Caco-2 (cell line): ENCODE results near the gene PRKCB. TPM values are rescaled to one million over a fixed set of nuclear protein-coding genes. Genes with fewer than 3 reads are reported as not detected.

ENCODE experiments used
- BruUV-seq: library from RNA; stranded (reverse); fragments of 400-500 nt; replicated peaks from 2 replicates; lab custom pipeline; 2021; lab: Mats Ljungman, UMichigan
- CTCF ChIA-PET: fragments of 300-600 bp; sonication (Branson Sonifier 250); formaldehyde crosslinking; loops from one replicate; lab custom pipeline; 2022; ENCODE audit warnings: antibody characterized with exemption; lab: Charles Lee
- POLR2A ChIA-PET: fragments of 300-600 bp; sonication (Branson Sonifier 250); formaldehyde crosslinking; loops from one replicate; lab custom pipeline; 2022; ENCODE audit warnings: antibody characterized with exemption; lab: Charles Lee
- DNase-seq, 2 experiments: peaks; one replicate each; pipeline versions ENCODE4 v3.0.0 to v3.0.0-alpha.2; 2020 to 2022
- H3K27me3 ChIP-seq: replicated peaks from 2 replicates; pipeline ENCODE4 v1.6.0; 2011; ENCODE audit warnings: low read length; ENCODE audit not compliant: control insufficient read depth, insufficient read depth
- H3K36me3 ChIP-seq: 2 replicates; pipeline ENCODE4 v1.5.1; 2011; ENCODE audit warnings: low read length; ENCODE audit not compliant: control insufficient read depth, insufficient read depth
- H3K4me1 ChIP-seq: fragments of 250-450 bp; sonication (Bioruptor Pico); 2 replicates; pipeline ENCODE4 v1.5.1; 2020; ENCODE audit warnings: mild to moderate bottlenecking
- H3K4me3 ChIP-seq: 2 replicates; pipeline ENCODE4 v1.5.1; 2011; ENCODE audit warnings: low read depth, mild to moderate bottlenecking, control low read depth, low read length
- H3K9me3 ChIP-seq: fragments of 250-450 bp; sonication (Bioruptor Pico); 2 replicates; pipeline ENCODE4 v1.5.1; 2020; ENCODE audit warnings: mild to moderate bottlenecking, moderate library complexity
- H3K27ac Mint-ChIP-seq: one replicate; pipeline ENCODE4 v1.8.0; 2022; ENCODE audit warnings: mixed read lengths; ENCODE audit not compliant: unreplicated experiment
- H3K27me3 Mint-ChIP-seq: one replicate; pipeline ENCODE4 v1.8.0; 2022; ENCODE audit warnings: mixed read lengths; ENCODE audit not compliant: insufficient read depth, unreplicated experiment
- H3K36me3 Mint-ChIP-seq: one replicate; pipeline ENCODE4 v1.8.0; 2022; ENCODE audit warnings: mild to moderate bottlenecking, mixed read lengths; ENCODE audit not compliant: insufficient read depth, unreplicated experiment
- H3K4me1 Mint-ChIP-seq: one replicate; pipeline ENCODE4 v1.8.0; 2022; ENCODE audit warnings: low read depth, mixed read lengths; ENCODE audit not compliant: unreplicated experiment
- H3K4me3 Mint-ChIP-seq: one replicate; pipeline ENCODE4 v1.8.0; 2022; ENCODE audit warnings: mild to moderate bottlenecking, moderate library complexity, mixed read lengths; ENCODE audit not compliant: unreplicated experiment
- H3K9me3 Mint-ChIP-seq: one replicate; pipeline ENCODE4 v1.8.0; 2022; ENCODE audit warnings: mixed read lengths; ENCODE audit not compliant: unreplicated experiment
- CTCF ChIP-seq, 2 experiments: fragments of 200-600 bp in 1 of 2; IDR thresholded peaks; 1 replicate in 1 of 2; 2 replicates in 1 of 2; pipeline versions ENCODE4 v1.5.1 to v1.8.0; 2011 to 2022; ENCODE audit warnings: antibody characterized with exemption in 1 of 2, control low read depth in 1 of 2, inconsistent platforms in 1 of 2, low read depth in 1 of 2, low read length in 1 of 2, mild to moderate bottlenecking in 1 of 2, moderate library complexity in 1 of 2; ENCODE audit not compliant: insufficient read depth in 1 of 2, severe bottlenecking in 1 of 2, unreplicated experiment in 1 of 2
- intact Hi-C: fragments of 100-400 bp; cut with micrococcal nuclease; formaldehyde crosslinking; loops from one replicate; pipeline ENCODE4 v1.10.0; 2022; ENCODE audit not compliant: unreplicated experiment
- total RNA-seq: library from RNA; stranded (reverse); gene quantifications from 2 replicates; pipeline ENCODE4 v1.2.3, GENCODE V29; 2022

The PRKCB gene
- total RNA-seq, 1 experiment from 2014 or later = not detected

- CTCF ChIA-PET = no interaction called here
- Histone ChIP-seq H3K27me3 (no peaks in the 10 kb centered on the region), H3K4me1 (no peaks in the 10 kb centered on the region), H3K36me3 (no peaks in the 10 kb centered on the region), H3K4me3 (no peak overlapping the region), H3K9me3 (no peaks in the 10 kb centered on the region)
- Mint-ChIP-seq H3K27ac (no peak overlapping the region), H3K4me3 (no peak overlapping the region), H3K4me1 (no peaks in the 10 kb centered on the region), H3K9me3 (no peaks in the 10 kb centered on the region), H3K27me3 (peaks cover 1% of the 10 kb centered on the region), H3K36me3 (no peaks in the 10 kb centered on the region)
- POLR2A ChIA-PET = no interaction called here
- BruUV-seq = no TSS peak
- DNase-seq = no peak
- TF ChIP-seq CTCF (IDR thresholded peaks at IDR 0.05; ENCODE audit: insufficient read depth in 1 of 2, low read depth in 1 of 2, low read length in 1 of 2, severe bottlenecking in 1 of 2, unreplicated experiment in 1 of 2) = no peak
- intact Hi-C loops = no loop called here
Observed at GRCh38 chr16:23893986-23894385, 58.2 kb downstream of the PRKCB start.

GRCh38 chr16:23895052-23895451 is 59.3 kb downstream of the PRKCB start:
- no peak overlapping the region for H3K27ac Mint-ChIP-seq
- H3K27me3 Mint-ChIP-seq = no peaks in the 10 kb centered on the region
- no peaks in the 10 kb centered on the region for H3K36me3 ChIP-seq
- no peaks in the 10 kb centered on the region for H3K9me3 ChIP-seq
- intact Hi-C loops = no loop called here
- H3K4me1 ChIP-seq = no peaks in the 10 kb centered on the region
- TF ChIP-seq CTCF (IDR thresholded peaks at IDR 0.05; ENCODE audit: insufficient read depth in 1 of 2, low read depth in 1 of 2, low read length in 1 of 2, severe bottlenecking in 1 of 2, unreplicated experiment in 1 of 2) = no peak
- POLR2A ChIA-PET = no interaction called here
- H3K4me3 Mint-ChIP-seq = no peak overlapping the region
- no peaks in the 10 kb centered on the region for H3K4me1 Mint-ChIP-seq
- H3K36me3 Mint-ChIP-seq = no peaks in the 10 kb centered on the region
- H3K4me3 ChIP-seq = no peak overlapping the region
- CTCF ChIA-PET = no interaction called here
- no peaks in the 10 kb centered on the region for H3K27me3 ChIP-seq
- BruUV-seq = no TSS peak
- DNase-seq = no peak
- no peaks in the 10 kb centered on the region for H3K9me3 Mint-ChIP-seq

- Mint-ChIP-seq H3K9me3 (no peaks in the 10 kb centered on the region), H3K4me1 (no peaks in the 10 kb centered on the region), H3K27ac (no peak overlapping the region), H3K4me3 (no peak overlapping the region), H3K27me3 (no peaks in the 10 kb centered on the region), H3K36me3 (no peaks in the 10 kb centered on the region)
- Histone ChIP-seq H3K27me3 (no peaks in the 10 kb centered on the region), H3K9me3 (no peaks in the 10 kb centered on the region), H3K4me1 (no peaks in the 10 kb centered on the region), H3K36me3 (no peaks in the 10 kb centered on the region), H3K4me3 (no peak overlapping the region)
- POLR2A ChIA-PET = no interaction called here
- CTCF ChIA-PET = no interaction called here
- BruUV-seq = no TSS peak
- intact Hi-C loops = no loop called here
- TF ChIP-seq CTCF (IDR thresholded peaks at IDR 0.05; ENCODE audit: insufficient read depth in 1 of 2, low read depth in 1 of 2, low read length in 1 of 2, severe bottlenecking in 1 of 2, unreplicated experiment in 1 of 2) = no peak
- DNase-seq = no peak
Observed at GRCh38 chr16:23896832-23897821, 61.3 kb downstream of the PRKCB start.
